Type B pancreatic cell (in vitro differentiated cells): Measurements from ENCODE around the gene FURIN. TPM values are rescaled to one million over a fixed set of nuclear protein-coding genes. Genes with fewer than 3 reads are reported as not detected.

ENCODE experiments used
- DNase-seq: peaks from one replicate; pipeline ENCODE4 v3.0.0; 2021; ENCODE audit warnings: mixed read lengths; ENCODE audit not compliant: unreplicated experiment; ENCODE audit errors: extremely low spot score
- H3K27ac Mint-ChIP-seq: 2 replicates; pipeline ENCODE4 v1.8.0; 2021; ENCODE audit warnings: mild to moderate bottlenecking, mixed read lengths
- H3K27me3 Mint-ChIP-seq: 2 replicates; pipeline ENCODE4 v1.8.0; 2021; ENCODE audit warnings: mixed read lengths
- H3K36me3 Mint-ChIP-seq: 2 replicates; pipeline ENCODE4 v1.8.0; 2021; ENCODE audit warnings: mixed read lengths
- H3K4me1 Mint-ChIP-seq: one replicate; pipeline ENCODE4 v1.8.0; 2021; ENCODE audit warnings: mixed read lengths; ENCODE audit not compliant: unreplicated experiment
- H3K4me3 Mint-ChIP-seq: 2 replicates; pipeline ENCODE4 v1.8.0; 2021; ENCODE audit warnings: mild to moderate bottlenecking, mixed read lengths
- H3K9me3 Mint-ChIP-seq: 2 replicates; pipeline ENCODE4 v1.8.0; 2021; ENCODE audit warnings: mixed read lengths
- CTCF ChIP-seq: fragments of 200-600 bp; sonication (generic); conservative IDR thresholded peaks from 2 replicates; pipeline ENCODE4 v1.5.0; 2021; ENCODE audit warnings: antibody characterized with exemption, mild to moderate bottlenecking
- total RNA-seq: library from RNA; stranded (reverse); gene quantifications from 2 replicates; pipeline ENCODE4 v1.2.1, GENCODE V29; 2021; ENCODE audit warnings: low replicate concordance

Gene FURIN
- total RNA-seq, 1 donor from 2014 or later = 37.7 TPM

- Mint-ChIP-seq H3K4me3 (no peak overlapping the region), H3K27ac (no peak overlapping the region), H3K36me3 (no peaks in the 10 kb centered on the region), H3K27me3 (no peaks in the 10 kb centered on the region), H3K9me3 (no peaks in the 10 kb centered on the region), H3K4me1 (no peaks in the 10 kb centered on the region)
- no peak for DNase-seq
- TF ChIP-seq CTCF = no peak
Observed at GRCh38 chr15:90891346-90891949, 23.1 kb downstream of the FURIN start.

DNA sequence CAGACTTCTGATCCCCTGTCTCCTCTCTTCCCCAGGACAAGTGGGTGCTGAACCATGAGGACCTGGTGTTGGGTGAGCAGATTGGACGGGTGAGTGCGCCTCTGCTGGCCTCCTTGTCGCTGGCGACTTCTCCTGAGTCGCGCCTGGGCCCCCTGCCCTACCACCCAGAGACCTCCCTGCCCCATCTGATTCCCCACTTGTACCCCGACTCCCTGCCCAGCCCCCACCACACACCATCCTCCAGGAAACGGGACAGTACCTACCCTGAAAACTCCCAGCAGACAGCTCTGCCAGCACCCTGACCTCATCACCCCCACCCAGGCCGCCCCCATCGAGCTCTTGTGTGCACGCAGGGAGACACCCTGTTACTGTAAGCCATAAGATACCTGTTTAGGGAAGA lies 23.6 kb downstream of the FURIN start:
- Mint-ChIP-seq H3K4me1 (no peaks in the 10 kb centered on the region), H3K36me3 (no peaks in the 10 kb centered on the region), H3K27me3 (no peaks in the 10 kb centered on the region), H3K27ac (no peak overlapping the region), H3K4me3 (no peak overlapping the region), H3K9me3 (no peaks in the 10 kb centered on the region)
- no peak for TF ChIP-seq CTCF
- no peak for DNase-seq

DNA sequence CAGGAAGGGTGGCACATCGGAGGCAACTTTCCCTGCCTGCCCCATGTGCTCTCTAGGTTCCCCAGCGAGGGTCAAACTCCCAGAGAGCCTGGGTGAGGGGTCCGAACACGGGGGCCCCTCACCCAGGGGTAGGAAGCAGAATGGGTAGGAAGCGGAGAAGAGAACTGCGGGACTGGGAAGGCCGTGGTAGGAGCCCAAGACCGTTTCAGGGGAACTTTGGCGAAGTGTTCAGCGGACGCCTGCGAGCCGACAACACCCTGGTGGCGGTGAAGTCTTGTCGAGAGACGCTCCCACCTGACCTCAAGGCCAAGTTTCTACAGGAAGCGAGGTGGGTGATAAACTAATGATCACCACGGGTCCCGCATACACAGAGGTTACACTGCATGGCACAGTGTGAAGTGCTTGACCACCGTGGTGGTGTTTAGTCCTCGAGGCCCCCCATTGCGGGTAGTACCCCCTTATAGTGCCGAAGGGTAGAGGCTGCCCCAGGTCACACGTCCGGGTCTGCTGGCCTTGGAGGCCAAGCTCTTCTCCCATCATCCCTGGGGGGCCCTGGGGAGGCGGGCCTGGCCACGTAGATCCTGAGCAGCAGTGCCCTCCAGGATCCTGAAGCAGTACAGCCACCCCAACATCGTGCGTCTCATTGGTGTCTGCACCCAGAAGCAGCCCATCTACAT lies 24.2 kb downstream of the FURIN start:
- no peak for DNase-seq
- Mint-ChIP-seq H3K36me3 (no peaks in the 10 kb centered on the region), H3K9me3 (no peaks in the 10 kb centered on the region), H3K4me1 (no peaks in the 10 kb centered on the region), H3K27ac (no peak overlapping the region), H3K4me3 (no peak overlapping the region), H3K27me3 (no peaks in the 10 kb centered on the region)
- TF ChIP-seq CTCF = no peak

- no peaks in the 10 kb centered on the region for H3K9me3 Mint-ChIP-seq
Observed at GRCh38 chr15:90893175-90894090, 25.0 kb downstream of the FURIN start.

More at GRCh38 chr15:90893175-90894090, 25.0 kb downstream of the FURIN start:
- no peaks in the 10 kb centered on the region for H3K27me3 Mint-ChIP-seq
- no peaks in the 10 kb centered on the region for H3K36me3 Mint-ChIP-seq
- TF ChIP-seq CTCF = no peak
- no peak overlapping the region for H3K4me3 Mint-ChIP-seq
- no peak overlapping the region for H3K27ac Mint-ChIP-seq
- H3K4me1 Mint-ChIP-seq = no peaks in the 10 kb centered on the region
- no peak for DNase-seq
